ENCODE data around the gene GPR89B.
"Not testable (repeated sequence)": the region's sequence is repeated elsewhere in the genome, so short reads cannot be mapped to it uniquely, and the experiment has no call there.

DNA sequence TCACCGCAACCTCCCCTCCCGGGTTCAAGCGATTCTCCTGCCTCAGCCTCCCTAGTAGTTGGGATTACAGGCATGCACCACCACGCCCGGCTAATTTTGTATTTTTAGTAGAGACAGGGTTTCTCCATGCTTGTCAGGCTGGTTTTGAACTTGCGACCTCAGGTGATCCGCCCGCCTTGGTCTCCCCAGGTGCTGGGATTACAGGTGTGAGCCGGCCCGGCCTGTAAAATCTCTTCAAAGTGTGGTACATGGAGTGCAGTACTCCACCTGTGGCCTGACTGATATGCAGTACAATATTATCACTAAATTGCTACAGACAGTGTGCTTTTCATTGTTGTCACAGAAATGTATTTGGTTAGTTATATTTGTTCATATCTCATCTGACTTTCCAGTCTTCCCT lies 531 bp upstream of the GPR89B start:
- not testable (repeated sequence) for TF ChIP-seq POLR2AphosphoS5 (IDR thresholded peaks at IDR 0.05; ENCODE audit: insufficient read depth, low read depth, low read length); MAX (IDR thresholded peaks at IDR 0.05; ENCODE audit: insufficient read depth, insufficient read length); POLR2A (IDR thresholded peaks at IDR 0.05; ENCODE audit: low read depth, low read length)
- TF ChIP-seq, protein P1, sequence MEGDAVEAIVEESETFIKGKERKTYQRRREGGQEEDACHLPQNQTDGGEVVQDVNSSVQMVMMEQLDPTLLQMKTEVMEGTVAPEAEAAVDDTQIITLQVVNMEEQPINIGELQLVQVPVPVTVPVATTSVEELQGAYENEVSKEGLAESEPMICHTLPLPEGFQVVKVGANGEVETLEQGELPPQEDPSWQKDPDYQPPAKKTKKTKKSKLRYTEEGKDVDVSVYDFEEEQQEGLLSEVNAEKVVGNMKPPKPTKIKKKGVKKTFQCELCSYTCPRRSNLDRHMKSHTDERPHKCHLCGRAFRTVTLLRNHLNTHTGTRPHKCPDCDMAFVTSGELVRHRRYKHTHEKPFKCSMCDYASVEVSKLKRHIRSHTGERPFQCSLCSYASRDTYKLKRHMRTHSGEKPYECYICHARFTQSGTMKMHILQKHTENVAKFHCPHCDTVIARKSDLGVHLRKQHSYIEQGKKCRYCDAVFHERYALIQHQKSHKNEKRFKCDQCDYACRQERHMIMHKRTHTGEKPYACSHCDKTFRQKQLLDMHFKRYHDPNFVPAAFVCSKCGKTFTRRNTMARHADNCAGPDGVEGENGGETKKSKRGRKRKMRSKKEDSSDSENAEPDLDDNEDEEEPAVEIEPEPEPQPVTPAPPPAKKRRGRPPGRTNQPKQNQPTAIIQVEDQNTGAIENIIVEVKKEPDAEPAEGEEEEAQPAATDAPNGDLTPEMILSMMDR (IDR thresholded peaks at IDR 0.05; ENCODE audit: extremely low read depth in 1 of 2, insufficient read depth in 1 of 2, low read depth in 1 of 2, low read length in 2 of 2): not testable (repeated sequence)

All from endothelial cell of umbilical vein (primary cell).